Measurements from ENCODE around the gene DCLK1.

DCLK1 gene

DNA sequence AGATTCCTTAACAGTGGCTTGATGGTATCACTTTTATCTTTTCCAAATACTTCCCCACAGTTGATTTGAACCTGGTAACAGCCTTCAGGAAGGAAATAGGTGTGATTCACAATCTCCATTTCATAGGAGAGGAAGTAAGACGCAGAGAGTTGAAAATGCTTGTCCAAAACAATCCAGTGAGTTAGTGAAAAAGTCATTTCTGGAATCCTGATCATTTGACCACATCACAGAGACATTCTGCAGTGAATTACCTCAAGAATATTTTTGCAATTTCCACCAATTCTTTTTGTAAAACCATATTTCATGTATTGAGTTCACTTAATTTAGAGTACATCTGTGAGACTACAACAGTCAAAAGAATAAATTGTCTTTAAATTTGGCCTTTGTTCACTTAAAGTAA is 292.8 kb downstream of the DCLK1 start:
- no peaks in the 10 kb centered on the region for H3K27me3 ChIP-seq (ENCODE audit: insufficient read depth, low read length, poor library complexity)
- no peaks in the 10 kb centered on the region for H3K79me1 ChIP-seq (ENCODE audit: low read length)
- H2BK120ac ChIP-seq (ENCODE audit: low read depth, low read length): no peak overlapping the region
- no peak overlapping the region for H3K23ac ChIP-seq (ENCODE audit: low read length)
- H4K8ac ChIP-seq (ENCODE audit: low read depth, low read length): no peak overlapping the region
- no peak overlapping the region for H3K4ac ChIP-seq (ENCODE audit: low read depth, low read length)
- no peaks in the 10 kb centered on the region for H3K4me1 ChIP-seq (ENCODE audit: control insufficient read depth, low read depth, low read length)
- H3K27ac ChIP-seq (ENCODE audit: low read depth, low read length): no peak overlapping the region
- DNase-seq: no peak
- H3K4me2 ChIP-seq (ENCODE audit: low read length): no peak overlapping the region
- H3K9ac ChIP-seq (ENCODE audit: low read length): no peak overlapping the region
- H3K36me3 ChIP-seq (ENCODE audit: control insufficient read depth, insufficient read depth, low read length): no peaks in the 10 kb centered on the region
- H4K5ac ChIP-seq (ENCODE audit: low read length): no peak overlapping the region
- H3K79me2 ChIP-seq (ENCODE audit: control insufficient read depth, insufficient read depth, low read length): no peaks in the 10 kb centered on the region
- no peak overlapping the region for H3K56ac ChIP-seq (ENCODE audit: low read length)
- H2AK5ac ChIP-seq (ENCODE audit: low read length): no peak overlapping the region
- H2BK15ac ChIP-seq (replicated peaks; ENCODE audit: low read depth): no peak overlapping the region
- no peak overlapping the region for H3K4me3 ChIP-seq (ENCODE audit: low read length)
- no peak overlapping the region for H2BK5ac ChIP-seq (ENCODE audit: low read length)
- WGBS (ENCODE audit: extremely low coverage, insufficient coverage, low lambda C conversion rate): no CpG with 5 or more reads among the region's 1 CpG
- H3K18ac ChIP-seq (ENCODE audit: low read length): no peak overlapping the region

DNA sequence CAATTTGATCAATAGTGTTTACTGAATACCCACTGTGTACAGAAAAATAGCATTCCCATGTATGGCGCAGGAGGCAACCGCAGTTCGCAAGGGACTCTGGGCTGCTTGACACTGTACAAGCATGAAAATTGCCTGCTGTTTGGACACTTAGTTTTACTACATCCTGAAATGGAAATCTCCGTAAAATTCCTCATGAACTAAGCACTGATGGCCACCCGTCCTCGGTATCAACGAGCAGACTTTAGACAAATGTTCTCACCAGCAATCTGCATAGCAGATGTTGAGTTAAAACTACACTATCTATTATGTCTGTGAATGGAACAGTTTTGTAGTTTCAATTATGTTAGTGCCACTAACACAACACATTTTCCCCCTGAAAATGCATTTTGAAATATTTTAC is 294.7 kb downstream of the DCLK1 start:
- Histone ChIP-seq H3K79me2 (ENCODE audit: control insufficient read depth, insufficient read depth, low read length) (no peaks in the 10 kb centered on the region), H2BK15ac (replicated peaks; ENCODE audit: low read depth) (no peak overlapping the region), H3K56ac (ENCODE audit: low read length) (no peak overlapping the region), H3K27ac (ENCODE audit: low read depth, low read length) (no peak overlapping the region), H3K18ac (ENCODE audit: low read length) (no peak overlapping the region), H3K36me3 (ENCODE audit: control insufficient read depth, insufficient read depth, low read length) (no peaks in the 10 kb centered on the region), H2BK5ac (ENCODE audit: low read length) (no peak overlapping the region), H4K5ac (ENCODE audit: low read length) (no peak overlapping the region), H3K27me3 (ENCODE audit: insufficient read depth, low read length, poor library complexity) (no peaks in the 10 kb centered on the region), H3K4ac (ENCODE audit: low read depth, low read length) (no peak overlapping the region), H3K4me3 (ENCODE audit: low read length) (no peak overlapping the region), H4K8ac (ENCODE audit: low read depth, low read length) (no peak overlapping the region), H3K4me1 (ENCODE audit: control insufficient read depth, low read depth, low read length) (no peaks in the 10 kb centered on the region), H2BK120ac (ENCODE audit: low read depth, low read length) (no peak overlapping the region), H3K79me1 (ENCODE audit: low read length) (no peaks in the 10 kb centered on the region), H3K4me2 (ENCODE audit: low read length) (no peak overlapping the region), H3K9ac (ENCODE audit: low read length) (no peak overlapping the region), H2AK5ac (ENCODE audit: low read length) (no peak overlapping the region), H3K23ac (ENCODE audit: low read length) (no peak overlapping the region)
- WGBS (ENCODE audit: extremely low coverage, insufficient coverage, low lambda C conversion rate): no CpG with 5 or more reads among the region's 7 CpGs
- DNase-seq: no peak

GRCh38 chr13:35835989-35836388 is 295.2 kb downstream of the DCLK1 start:
- Histone ChIP-seq H2BK15ac (replicated peaks; ENCODE audit: low read depth) (no peak overlapping the region), H3K4ac (ENCODE audit: low read depth, low read length) (no peak overlapping the region), H3K4me2 (ENCODE audit: low read length) (no peak overlapping the region), H3K23ac (ENCODE audit: low read length) (no peak overlapping the region), H4K5ac (ENCODE audit: low read length) (no peak overlapping the region), H4K8ac (ENCODE audit: low read depth, low read length) (no peak overlapping the region), H3K36me3 (ENCODE audit: control insufficient read depth, insufficient read depth, low read length) (no peaks in the 10 kb centered on the region), H3K27me3 (ENCODE audit: insufficient read depth, low read length, poor library complexity) (no peaks in the 10 kb centered on the region), H3K9ac (ENCODE audit: low read length) (no peak overlapping the region), H3K18ac (ENCODE audit: low read length) (no peak overlapping the region), H2BK5ac (ENCODE audit: low read length) (no peak overlapping the region), H2AK5ac (ENCODE audit: low read length) (no peak overlapping the region), H3K79me2 (ENCODE audit: control insufficient read depth, insufficient read depth, low read length) (no peaks in the 10 kb centered on the region), H3K56ac (ENCODE audit: low read length) (no peak overlapping the region), H3K4me1 (ENCODE audit: control insufficient read depth, low read depth, low read length) (no peaks in the 10 kb centered on the region), H3K27ac (ENCODE audit: low read depth, low read length) (no peak overlapping the region), H3K4me3 (ENCODE audit: low read length) (no peak overlapping the region), H3K79me1 (ENCODE audit: low read length) (no peaks in the 10 kb centered on the region), H2BK120ac (ENCODE audit: low read depth, low read length) (no peak overlapping the region)
- WGBS (ENCODE audit: extremely low coverage, insufficient coverage, low lambda C conversion rate): no CpG with 5 or more reads among the region's 4 CpGs
- DNase-seq: no peak

DNA sequence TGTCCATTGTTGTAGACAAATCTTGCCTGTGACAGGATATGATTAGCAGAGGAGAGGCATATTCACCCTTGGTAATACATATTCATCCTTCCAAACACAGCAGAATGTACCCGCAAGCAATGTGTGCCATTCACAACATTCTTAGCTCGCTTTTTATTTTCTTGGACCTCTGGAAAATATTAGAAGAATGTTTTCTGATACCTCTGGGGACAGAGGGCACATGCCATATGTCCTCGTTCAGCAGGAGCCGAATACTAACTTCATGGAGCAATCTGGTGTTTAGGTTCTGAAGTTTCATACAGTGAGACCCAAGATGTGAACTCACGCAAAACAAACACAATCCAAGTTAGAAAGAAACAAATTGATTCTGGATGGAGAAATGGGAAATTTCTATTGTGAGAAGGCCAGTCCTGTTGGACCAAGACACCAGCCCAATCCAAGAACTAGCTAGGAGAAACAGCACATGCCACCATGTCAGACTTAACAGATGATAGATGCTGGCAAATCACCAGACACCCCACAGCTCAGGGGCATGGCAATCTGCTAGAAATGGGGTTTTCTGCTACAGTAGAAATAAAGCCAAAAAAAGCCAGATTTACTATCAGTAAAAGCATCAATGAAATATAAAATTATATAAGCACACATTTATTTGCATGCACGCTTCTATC is 297.4 kb downstream of the DCLK1 start:
- no peak for DNase-seq
- Histone ChIP-seq H3K23ac (ENCODE audit: low read length) (no peak overlapping the region), H3K18ac (ENCODE audit: low read length) (no peak overlapping the region), H3K56ac (ENCODE audit: low read length) (no peak overlapping the region), H2AK5ac (ENCODE audit: low read length) (no peak overlapping the region), H4K5ac (ENCODE audit: low read length) (no peak overlapping the region), H3K4me3 (ENCODE audit: low read length) (no peak overlapping the region), H3K4ac (ENCODE audit: low read depth, low read length) (no peak overlapping the region), H3K79me1 (ENCODE audit: low read length) (no peaks in the 10 kb centered on the region), H3K27ac (ENCODE audit: low read depth, low read length) (no peak overlapping the region), H4K8ac (ENCODE audit: low read depth, low read length) (no peak overlapping the region), H3K27me3 (ENCODE audit: insufficient read depth, low read length, poor library complexity) (no peaks in the 10 kb centered on the region), H2BK5ac (ENCODE audit: low read length) (no peak overlapping the region), H2BK120ac (ENCODE audit: low read depth, low read length) (no peak overlapping the region), H3K4me2 (ENCODE audit: low read length) (no peak overlapping the region), H3K9ac (ENCODE audit: low read length) (no peak overlapping the region), H3K4me1 (ENCODE audit: control insufficient read depth, low read depth, low read length) (no peaks in the 10 kb centered on the region), H3K79me2 (ENCODE audit: control insufficient read depth, insufficient read depth, low read length) (no peaks in the 10 kb centered on the region), H3K36me3 (ENCODE audit: control insufficient read depth, insufficient read depth, low read length) (no peaks in the 10 kb centered on the region), H2BK15ac (replicated peaks; ENCODE audit: low read depth) (no peak overlapping the region)
- WGBS (ENCODE audit: extremely low coverage, insufficient coverage, low lambda C conversion rate): no CpG with 5 or more reads among the region's 6 CpGs

- no peaks in the 10 kb centered on the region for H3K4me1 ChIP-seq (ENCODE audit: control insufficient read depth, low read depth, low read length)
- no peaks in the 10 kb centered on the region for H3K36me3 ChIP-seq (ENCODE audit: control insufficient read depth, insufficient read depth, low read length)
- no peaks in the 10 kb centered on the region for H3K79me1 ChIP-seq (ENCODE audit: low read length)
- H3K27me3 ChIP-seq (ENCODE audit: insufficient read depth, low read length, poor library complexity): no peaks in the 10 kb centered on the region
- H4K8ac ChIP-seq (ENCODE audit: low read depth, low read length): no peak overlapping the region
- no peak overlapping the region for H3K56ac ChIP-seq (ENCODE audit: low read length)
- no peaks in the 10 kb centered on the region for H3K79me2 ChIP-seq (ENCODE audit: control insufficient read depth, insufficient read depth, low read length)
- H3K4me2 ChIP-seq (ENCODE audit: low read length): no peak overlapping the region
- no peak overlapping the region for H3K23ac ChIP-seq (ENCODE audit: low read length)
- no peak overlapping the region for H3K18ac ChIP-seq (ENCODE audit: low read length)
- H3K9ac ChIP-seq (ENCODE audit: low read length): no peak overlapping the region
- H4K5ac ChIP-seq (ENCODE audit: low read length): no peak overlapping the region
- H3K4ac ChIP-seq (ENCODE audit: low read depth, low read length): no peak overlapping the region
- no peak overlapping the region for H3K27ac ChIP-seq (ENCODE audit: low read depth, low read length)
- no peak overlapping the region for H2BK15ac ChIP-seq (replicated peaks; ENCODE audit: low read depth)
- H2BK5ac ChIP-seq (ENCODE audit: low read length): no peak overlapping the region
- no peak overlapping the region for H2AK5ac ChIP-seq (ENCODE audit: low read length)
- no peak overlapping the region for H3K4me3 ChIP-seq (ENCODE audit: low read length)
- no peak overlapping the region for H2BK120ac ChIP-seq (ENCODE audit: low read depth, low read length)
- no peak for DNase-seq
- no CpG with 5 or more reads among the region's 9 CpGs for WGBS (ENCODE audit: extremely low coverage, insufficient coverage, low lambda C conversion rate)
Observed at GRCh38 chr13:35833031-35833430, 298.2 kb downstream of the DCLK1 start.

- Histone ChIP-seq H3K9ac (ENCODE audit: low read length) (no peak overlapping the region), H3K23ac (ENCODE audit: low read length) (no peak overlapping the region), H3K4me2 (ENCODE audit: low read length) (no peak overlapping the region), H3K4me1 (ENCODE audit: control insufficient read depth, low read depth, low read length) (no peaks in the 10 kb centered on the region), H4K5ac (ENCODE audit: low read length) (no peak overlapping the region), H4K8ac (ENCODE audit: low read depth, low read length) (no peak overlapping the region), H3K4me3 (ENCODE audit: low read length) (no peak overlapping the region), H2BK5ac (ENCODE audit: low read length) (no peak overlapping the region), H3K36me3 (ENCODE audit: control insufficient read depth, insufficient read depth, low read length) (no peaks in the 10 kb centered on the region), H3K27ac (ENCODE audit: low read depth, low read length) (no peak overlapping the region), H3K4ac (ENCODE audit: low read depth, low read length) (no peak overlapping the region), H2BK120ac (ENCODE audit: low read depth, low read length) (no peak overlapping the region), H3K79me2 (ENCODE audit: control insufficient read depth, insufficient read depth, low read length) (no peaks in the 10 kb centered on the region), H2AK5ac (ENCODE audit: low read length) (no peak overlapping the region), H3K79me1 (ENCODE audit: low read length) (no peaks in the 10 kb centered on the region), H3K56ac (ENCODE audit: low read length) (no peak overlapping the region), H2BK15ac (replicated peaks; ENCODE audit: low read depth) (no peak overlapping the region), H3K27me3 (ENCODE audit: insufficient read depth, low read length, poor library complexity) (no peaks in the 10 kb centered on the region), H3K18ac (ENCODE audit: low read length) (no peak overlapping the region)
- whole genome bisulfite sequencing (ENCODE audit: extremely low coverage, insufficient coverage, low lambda C conversion rate): no CpG with 5 or more reads among the region's 1 CpG
- peak; percentile 81 for DNase-seq
Observed at GRCh38 chr13:35832551-35832950, 298.6 kb downstream of the DCLK1 start.

All from mesendoderm (in vitro differentiated cells).